Measurements from ENCODE around the gene CELA2B.

DNA sequence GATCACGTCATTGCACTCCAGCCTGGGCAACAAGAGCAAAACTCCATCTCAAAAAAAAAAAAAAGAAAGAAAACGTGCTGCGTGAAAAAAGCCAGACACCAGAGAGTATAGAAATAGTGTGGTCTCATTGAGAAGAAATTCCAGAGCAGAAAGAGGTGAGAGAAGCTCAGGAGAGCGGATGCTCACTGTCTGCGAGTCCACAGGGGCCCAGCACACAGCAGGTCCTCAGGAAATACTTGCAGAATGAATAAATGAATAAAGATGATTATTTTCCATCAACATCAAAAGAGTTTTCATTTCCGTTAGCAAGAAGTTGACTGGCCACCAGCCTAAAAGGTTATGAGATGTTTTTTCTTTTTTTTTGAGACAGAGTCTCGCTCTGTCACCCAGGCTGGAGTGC is 33.7 kb downstream of the CELA2B start:
- TF ChIP-seq, protein P1, sequence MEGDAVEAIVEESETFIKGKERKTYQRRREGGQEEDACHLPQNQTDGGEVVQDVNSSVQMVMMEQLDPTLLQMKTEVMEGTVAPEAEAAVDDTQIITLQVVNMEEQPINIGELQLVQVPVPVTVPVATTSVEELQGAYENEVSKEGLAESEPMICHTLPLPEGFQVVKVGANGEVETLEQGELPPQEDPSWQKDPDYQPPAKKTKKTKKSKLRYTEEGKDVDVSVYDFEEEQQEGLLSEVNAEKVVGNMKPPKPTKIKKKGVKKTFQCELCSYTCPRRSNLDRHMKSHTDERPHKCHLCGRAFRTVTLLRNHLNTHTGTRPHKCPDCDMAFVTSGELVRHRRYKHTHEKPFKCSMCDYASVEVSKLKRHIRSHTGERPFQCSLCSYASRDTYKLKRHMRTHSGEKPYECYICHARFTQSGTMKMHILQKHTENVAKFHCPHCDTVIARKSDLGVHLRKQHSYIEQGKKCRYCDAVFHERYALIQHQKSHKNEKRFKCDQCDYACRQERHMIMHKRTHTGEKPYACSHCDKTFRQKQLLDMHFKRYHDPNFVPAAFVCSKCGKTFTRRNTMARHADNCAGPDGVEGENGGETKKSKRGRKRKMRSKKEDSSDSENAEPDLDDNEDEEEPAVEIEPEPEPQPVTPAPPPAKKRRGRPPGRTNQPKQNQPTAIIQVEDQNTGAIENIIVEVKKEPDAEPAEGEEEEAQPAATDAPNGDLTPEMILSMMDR (IDR thresholded peaks at IDR 0.05), result no peak
- no peak for TF ChIP-seq POLR2A (IDR thresholded peaks at IDR 0.05)

Measured in breast epithelium (tissue), 3 donors.